ENCODE data around the gene AQP12B. TPM values are rescaled to one million over a fixed set of nuclear protein-coding genes. Genes with fewer than 3 reads are reported as not detected.

The AQP12B gene
- total and polyA plus RNA-seq, 2 donors: under 0.01 to 0.11 TPM

DNA sequence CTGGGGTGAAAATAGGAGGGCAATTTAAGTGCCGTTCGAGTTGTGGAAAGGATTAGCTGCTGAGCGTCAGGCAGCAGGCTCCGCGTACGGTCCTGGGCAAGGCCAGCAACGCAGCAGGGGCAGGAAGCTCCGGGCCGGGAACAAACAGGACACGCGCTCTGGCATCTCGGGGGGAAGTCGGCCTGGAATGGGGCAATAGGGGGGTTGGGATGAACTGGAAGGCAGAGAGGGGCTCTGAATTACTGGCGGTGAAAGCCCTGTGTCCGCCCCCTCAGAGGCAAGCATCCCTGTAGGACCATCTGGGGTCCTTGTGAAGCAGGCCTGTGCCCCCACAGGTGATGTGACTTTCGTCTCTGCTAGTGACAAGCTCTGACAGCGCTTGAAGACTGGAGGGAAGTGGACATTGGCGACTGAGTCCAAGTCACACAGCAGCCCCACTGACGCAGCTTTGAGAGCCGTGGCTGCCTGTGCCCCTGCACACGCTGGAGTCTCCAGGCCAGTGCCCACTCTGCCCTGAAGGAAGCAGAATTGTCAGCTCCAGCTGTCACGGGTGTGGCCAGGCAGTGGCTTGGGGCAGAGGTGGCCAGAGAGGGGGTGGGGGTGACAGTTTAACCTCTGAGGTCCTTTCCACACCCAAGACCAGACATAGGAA, 35.1 kb downstream of the AQP12B start:
- Histone ChIP-seq H3K9me3 (ENCODE audit: control insufficient read depth in 2 of 2, insufficient read depth in 1 of 2, low read length in 1 of 2) (peaks cover 2 to 9% of the 10 kb centered on the region in 2 donors), H3K27me3 (ENCODE audit: control insufficient read depth in 2 of 2, insufficient read depth in 1 of 2, low read length in 1 of 2) (peaks cover 0 to 38% of the 10 kb centered on the region in 2 donors), H3K27ac (ENCODE audit: low read depth in 1 of 2, low read length in 1 of 2) (no peak overlapping the region), H3K4me3 (ENCODE audit: low read length in 2 of 2) (no peak overlapping the region), H3K36me3 (ENCODE audit: control insufficient read depth in 2 of 2, insufficient read depth in 2 of 2, low read length in 1 of 2) (no peaks in the 10 kb centered on the region), H3K4me1 (ENCODE audit: control insufficient read depth in 2 of 2, insufficient read depth in 2 of 2, low read length in 2 of 2) (peaks cover 0 to 2% of the 10 kb centered on the region in 2 donors)
- 84% methylated on average over 22 of the region's 22 CpGs for WGBS
- no peak for DNase-seq (ENCODE audit: low read depth in 6 of 9, low spot score in 9 of 9)

DNA sequence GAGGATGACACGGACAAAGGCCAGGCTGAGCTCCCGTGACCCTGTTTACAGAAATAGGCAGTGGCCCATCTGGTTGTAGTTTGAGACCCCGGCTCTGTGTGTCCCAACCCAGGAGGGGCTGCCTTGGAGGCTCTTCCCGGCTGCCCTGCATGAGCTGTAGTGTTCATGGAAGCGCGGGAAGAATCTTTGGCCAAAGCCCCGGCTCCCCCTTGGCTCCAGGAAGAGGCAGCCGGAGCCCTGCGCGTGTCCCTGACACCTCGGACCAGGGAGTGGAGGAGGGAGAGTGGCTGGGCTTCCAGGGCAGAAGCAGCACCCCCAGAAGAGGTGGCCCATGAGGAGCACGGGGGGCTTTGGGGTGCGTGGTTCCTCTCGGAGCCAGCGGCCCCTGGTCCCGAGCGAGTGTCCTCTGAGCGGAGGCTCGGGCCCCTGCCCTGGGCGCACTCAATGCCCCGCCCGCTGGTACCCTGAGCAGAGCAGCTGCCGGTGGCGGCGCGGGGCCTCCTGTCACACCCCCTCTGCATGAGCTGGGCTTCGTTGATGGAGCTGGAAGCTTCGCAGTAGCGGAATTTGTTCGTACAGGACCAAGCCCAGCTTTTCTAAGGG, 35.7 kb downstream of the AQP12B start:
- no peak for DNase-seq (ENCODE audit: low read depth in 6 of 9, low spot score in 9 of 9)
- no peak overlapping the region for H3K27ac ChIP-seq (ENCODE audit: low read depth in 1 of 2, low read length in 1 of 2)
- peaks cover 0 to 2% of the 10 kb centered on the region in 2 donors for H3K4me1 ChIP-seq (ENCODE audit: control insufficient read depth in 2 of 2, insufficient read depth in 2 of 2, low read length in 2 of 2)
- H3K36me3 ChIP-seq (ENCODE audit: control insufficient read depth in 2 of 2, insufficient read depth in 2 of 2, low read length in 1 of 2): no peaks in the 10 kb centered on the region
- 89% methylated on average over 30 of the region's 30 CpGs for WGBS
- peaks cover 0 to 38% of the 10 kb centered on the region in 2 donors for H3K27me3 ChIP-seq (ENCODE audit: control insufficient read depth in 2 of 2, insufficient read depth in 1 of 2, low read length in 1 of 2)
- no peak overlapping the region for H3K4me3 ChIP-seq (ENCODE audit: low read length in 2 of 2)
- H3K9me3 ChIP-seq (ENCODE audit: control insufficient read depth in 2 of 2, insufficient read depth in 1 of 2, low read length in 1 of 2): peaks cover 3 to 16% of the 10 kb centered on the region in 2 donors

DNA sequence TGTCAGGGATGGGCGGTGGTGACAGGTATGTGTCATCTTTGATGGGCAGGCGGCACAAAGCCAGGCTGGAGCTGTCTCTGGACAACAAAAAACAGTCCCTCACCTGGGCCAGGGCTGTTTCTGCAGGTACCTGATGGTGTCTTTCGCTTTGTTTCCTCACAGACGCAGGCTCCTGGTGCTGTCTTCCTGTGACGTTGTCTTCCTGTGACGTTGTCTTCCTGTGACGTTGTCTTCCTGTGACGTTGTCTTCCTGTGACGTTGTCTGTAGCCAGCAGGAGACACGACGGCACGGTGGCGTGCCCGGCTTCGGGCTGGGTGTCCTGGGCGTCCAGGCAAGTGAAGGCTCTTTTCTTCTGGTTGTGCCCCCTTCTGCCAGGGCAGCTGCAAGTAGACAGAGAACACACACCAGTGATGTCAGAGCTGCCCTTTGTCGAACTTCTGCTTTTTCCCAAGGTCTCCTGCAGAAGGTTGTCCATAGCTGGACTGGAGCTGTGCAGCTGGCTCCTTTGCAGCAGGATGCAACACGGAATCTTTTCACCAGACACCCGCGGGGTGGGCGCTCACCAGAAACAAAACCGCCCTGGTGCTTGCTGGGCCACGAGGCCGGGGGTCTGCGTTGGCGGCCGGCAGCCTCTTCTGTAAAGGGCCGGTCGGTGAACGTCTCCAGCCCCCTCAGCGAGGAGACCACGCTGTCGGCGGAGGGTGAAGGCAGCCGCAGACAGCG, 36.3 kb downstream of the AQP12B start:
- Histone ChIP-seq H3K27ac (ENCODE audit: low read depth in 1 of 2, low read length in 1 of 2) (no peak overlapping the region), H3K27me3 (ENCODE audit: control insufficient read depth in 2 of 2, insufficient read depth in 1 of 2, low read length in 1 of 2) (peaks cover 0 to 38% of the 10 kb centered on the region in 2 donors), H3K4me3 (ENCODE audit: low read length in 2 of 2) (no peak overlapping the region), H3K4me1 (ENCODE audit: control insufficient read depth in 2 of 2, insufficient read depth in 2 of 2, low read length in 2 of 2) (peaks cover 0 to 2% of the 10 kb centered on the region in 2 donors), H3K9me3 (ENCODE audit: control insufficient read depth in 2 of 2, insufficient read depth in 1 of 2, low read length in 1 of 2) (peaks cover 4 to 19% of the 10 kb centered on the region in 2 donors), H3K36me3 (ENCODE audit: control insufficient read depth in 2 of 2, insufficient read depth in 2 of 2, low read length in 1 of 2) (no peaks in the 10 kb centered on the region)
- 87% methylated on average over 36 of the region's 36 CpGs for WGBS
- no peak for DNase-seq (ENCODE audit: low read depth in 6 of 9, low spot score in 9 of 9)

DNA sequence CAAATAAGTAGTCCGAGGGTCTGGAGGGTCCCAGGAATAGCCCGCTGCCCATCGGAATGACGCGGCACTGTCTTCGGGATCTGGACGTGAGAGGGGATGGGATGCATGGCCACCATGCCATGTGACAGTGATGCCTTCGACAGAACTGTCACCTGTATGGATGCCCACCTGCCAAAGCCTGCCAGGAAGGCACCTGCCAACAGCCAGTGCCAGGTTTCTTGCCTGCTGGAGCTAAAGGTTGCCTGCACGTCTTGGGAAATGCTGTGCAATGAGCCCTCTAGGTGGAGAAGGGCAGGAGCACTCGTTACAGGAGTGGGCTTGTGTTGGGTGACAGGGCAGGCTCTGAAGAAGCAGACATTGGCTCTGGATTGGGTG, 36.9 kb downstream of the AQP12B start:
- Histone ChIP-seq H3K9me3 (ENCODE audit: control insufficient read depth in 2 of 2, insufficient read depth in 1 of 2, low read length in 1 of 2) (peaks cover 4 to 17% of the 10 kb centered on the region in 2 donors), H3K36me3 (ENCODE audit: control insufficient read depth in 2 of 2, insufficient read depth in 2 of 2, low read length in 1 of 2) (no peaks in the 10 kb centered on the region), H3K4me1 (ENCODE audit: control insufficient read depth in 2 of 2, insufficient read depth in 2 of 2, low read length in 2 of 2) (peaks cover 0 to 2% of the 10 kb centered on the region in 2 donors), H3K27ac (ENCODE audit: low read depth in 1 of 2, low read length in 1 of 2) (no peak overlapping the region), H3K4me3 (ENCODE audit: low read length in 2 of 2) (no peak overlapping the region), H3K27me3 (ENCODE audit: control insufficient read depth in 2 of 2, insufficient read depth in 1 of 2, low read length in 1 of 2) (peaks cover 0 to 38% of the 10 kb centered on the region in 2 donors)
- WGBS: 93% methylated on average over 10 of the region's 10 CpGs
- DNase-seq (ENCODE audit: low read depth in 6 of 9, low spot score in 9 of 9): no peak

DNA sequence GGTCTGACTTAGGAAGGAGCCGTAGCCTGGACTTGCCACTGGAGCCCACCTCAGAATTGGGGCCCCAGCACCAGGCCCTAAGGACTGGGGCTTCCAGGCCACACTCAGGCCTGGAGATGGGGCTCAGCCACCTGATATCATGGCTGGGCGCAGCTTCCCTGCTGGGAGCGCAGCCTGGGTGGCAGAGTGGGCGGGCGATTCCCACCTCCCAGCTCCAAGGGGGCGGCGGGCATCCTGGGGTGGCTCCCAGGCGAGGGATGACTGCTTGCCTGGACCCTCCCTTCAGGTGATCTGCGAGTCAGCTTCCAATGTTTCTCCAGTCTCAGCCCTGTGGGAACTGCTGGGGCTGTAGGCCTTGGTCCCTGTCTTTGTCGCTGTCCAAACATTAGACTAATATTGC, 37.3 kb downstream of the AQP12B start:
- H3K36me3 ChIP-seq (ENCODE audit: control insufficient read depth in 2 of 2, insufficient read depth in 2 of 2, low read length in 1 of 2): no peaks in the 10 kb centered on the region
- 91% methylated on average over 10 of the region's 10 CpGs for WGBS
- H3K9me3 ChIP-seq (ENCODE audit: control insufficient read depth in 2 of 2, insufficient read depth in 1 of 2, low read length in 1 of 2): peaks cover 4 to 17% of the 10 kb centered on the region in 2 donors
- H3K27ac ChIP-seq (ENCODE audit: low read depth in 1 of 2, low read length in 1 of 2): no peak overlapping the region
- peaks cover 0 to 2% of the 10 kb centered on the region in 2 donors for H3K4me1 ChIP-seq (ENCODE audit: control insufficient read depth in 2 of 2, insufficient read depth in 2 of 2, low read length in 2 of 2)
- H3K4me3 ChIP-seq (ENCODE audit: low read length in 2 of 2): no peak overlapping the region
- DNase-seq (ENCODE audit: low read depth in 6 of 9, low spot score in 9 of 9): no peak
- peaks cover 0 to 34% of the 10 kb centered on the region in 2 donors for H3K27me3 ChIP-seq (ENCODE audit: control insufficient read depth in 2 of 2, insufficient read depth in 1 of 2, low read length in 1 of 2)

DNA sequence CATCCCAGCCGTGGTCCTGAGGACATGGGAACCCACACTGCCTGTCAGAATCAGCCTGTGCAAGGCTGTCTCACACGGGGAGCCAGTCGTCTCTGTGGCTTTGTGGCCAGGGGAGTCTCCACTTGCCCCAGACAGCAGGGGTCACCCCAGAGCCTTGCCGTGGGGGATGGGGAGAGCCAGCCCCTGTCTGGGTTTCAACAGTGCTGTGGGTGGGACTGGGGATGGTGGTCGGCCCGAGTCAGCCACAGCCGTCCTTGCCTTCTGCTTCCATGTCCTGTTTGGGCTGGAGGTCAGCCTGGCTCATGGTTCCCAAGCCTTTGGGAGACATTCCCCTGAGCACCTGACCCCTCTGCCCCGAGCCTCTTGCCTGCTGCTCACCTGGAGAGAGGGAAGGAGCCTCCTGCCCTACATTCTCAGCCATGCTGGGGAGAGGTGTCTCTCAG, 37.8 kb downstream of the AQP12B start:
- Histone ChIP-seq H3K27me3 (ENCODE audit: control insufficient read depth in 2 of 2, insufficient read depth in 1 of 2, low read length in 1 of 2) (peaks cover 0 to 32% of the 10 kb centered on the region in 2 donors), H3K9me3 (ENCODE audit: control insufficient read depth in 2 of 2, insufficient read depth in 1 of 2, low read length in 1 of 2) (peaks cover 4 to 18% of the 10 kb centered on the region in 2 donors), H3K36me3 (ENCODE audit: control insufficient read depth in 2 of 2, insufficient read depth in 2 of 2, low read length in 1 of 2) (no peaks in the 10 kb centered on the region), H3K27ac (ENCODE audit: low read depth in 1 of 2, low read length in 1 of 2) (no peak overlapping the region), H3K4me3 (ENCODE audit: low read length in 2 of 2) (no peak overlapping the region), H3K4me1 (ENCODE audit: control insufficient read depth in 2 of 2, insufficient read depth in 2 of 2, low read length in 2 of 2) (peaks cover 0 to 2% of the 10 kb centered on the region in 2 donors)
- WGBS: 63% methylated on average over 8 of the region's 8 CpGs
- DNase-seq (ENCODE audit: low read depth in 6 of 9, low spot score in 9 of 9): no peak

DNA sequence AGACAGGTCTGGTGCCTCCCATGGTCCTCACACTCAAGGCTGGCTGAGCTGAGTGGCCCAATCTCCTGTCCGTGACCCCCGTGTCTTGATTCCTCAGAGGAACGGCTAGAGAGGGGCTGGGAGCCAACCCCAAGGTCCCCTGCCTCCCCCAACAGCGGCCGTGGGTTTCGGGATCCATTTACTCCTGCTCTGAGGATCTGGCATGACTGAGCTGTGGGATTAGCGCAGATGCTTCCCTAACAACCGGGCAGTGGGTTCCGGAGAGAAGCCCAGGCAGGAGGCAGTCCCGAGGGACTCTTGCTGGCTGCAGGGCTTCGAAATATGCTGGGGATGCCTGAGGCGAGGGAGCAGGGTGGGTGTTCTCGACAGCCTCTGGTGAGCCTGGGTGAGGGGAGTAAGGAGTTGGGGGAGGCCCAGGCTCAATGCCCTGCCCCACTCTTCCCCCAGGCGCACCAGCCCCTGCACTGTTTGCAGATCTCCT, 38.5 kb downstream of the AQP12B start:
- peaks cover 4 to 22% of the 10 kb centered on the region in 2 donors for H3K9me3 ChIP-seq (ENCODE audit: control insufficient read depth in 2 of 2, insufficient read depth in 1 of 2, low read length in 1 of 2)
- no peaks in the 10 kb centered on the region for H3K36me3 ChIP-seq (ENCODE audit: control insufficient read depth in 2 of 2, insufficient read depth in 2 of 2, low read length in 1 of 2)
- peaks cover 0 to 28% of the 10 kb centered on the region in 2 donors for H3K27me3 ChIP-seq (ENCODE audit: control insufficient read depth in 2 of 2, insufficient read depth in 1 of 2, low read length in 1 of 2)
- WGBS: 87% methylated on average over 14 of the region's 14 CpGs
- peaks cover 0 to 2% of the 10 kb centered on the region in 2 donors for H3K4me1 ChIP-seq (ENCODE audit: control insufficient read depth in 2 of 2, insufficient read depth in 2 of 2, low read length in 2 of 2)
- H3K27ac ChIP-seq (ENCODE audit: low read depth in 1 of 2, low read length in 1 of 2): no peak overlapping the region
- no peak for DNase-seq (ENCODE audit: low read depth in 6 of 9, low spot score in 9 of 9)
- H3K4me3 ChIP-seq (ENCODE audit: low read length in 2 of 2): no peak overlapping the region

DNA sequence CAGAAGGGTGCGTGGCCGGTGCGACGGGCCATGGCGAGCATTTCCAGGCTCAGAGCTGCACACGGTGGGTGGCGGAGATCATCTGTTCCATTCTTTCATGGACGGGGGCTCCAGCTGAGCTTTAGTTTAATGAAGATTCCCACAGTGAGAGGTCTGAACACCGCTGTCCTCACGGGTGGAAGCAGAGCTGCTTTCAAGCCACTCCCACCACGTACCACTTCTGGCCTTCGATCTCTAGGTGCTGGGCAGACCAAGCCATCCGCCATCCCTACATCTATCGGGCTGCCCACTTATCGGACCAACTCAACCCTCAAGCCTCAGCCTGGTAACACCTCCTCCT, 38.9 kb downstream of the AQP12B start:
- Histone ChIP-seq H3K27ac (ENCODE audit: low read depth in 1 of 2, low read length in 1 of 2) (no peak overlapping the region), H3K4me3 (ENCODE audit: low read length in 2 of 2) (no peak overlapping the region), H3K36me3 (ENCODE audit: control insufficient read depth in 2 of 2, insufficient read depth in 2 of 2, low read length in 1 of 2) (no peaks in the 10 kb centered on the region), H3K27me3 (ENCODE audit: control insufficient read depth in 2 of 2, insufficient read depth in 1 of 2, low read length in 1 of 2) (peaks cover 0 to 24% of the 10 kb centered on the region in 2 donors), H3K9me3 (ENCODE audit: control insufficient read depth in 2 of 2, insufficient read depth in 1 of 2, low read length in 1 of 2) (peaks cover 4 to 22% of the 10 kb centered on the region in 2 donors), H3K4me1 (ENCODE audit: control insufficient read depth in 2 of 2, insufficient read depth in 2 of 2, low read length in 2 of 2) (peaks cover 0 to 2% of the 10 kb centered on the region in 2 donors)
- 94% methylated on average over 15 of the region's 15 CpGs for WGBS
- no peak for DNase-seq (ENCODE audit: low read depth in 6 of 9, low spot score in 9 of 9)
